H1 (cell line): Measurements from ENCODE around the gene ACTG1. TPM values are rescaled to one million over a fixed set of nuclear protein-coding genes. Genes with fewer than 3 reads are reported as not detected.

Experiments
- BCL11A ChIP-seq, 2 experiments: IDR thresholded peaks; one replicate each; pipeline ENCODE4 v1.6.1; 2011; ENCODE audit warnings: low read depth in 2 of 2, low read length in 2 of 2, mild to moderate bottlenecking in 2 of 2
- SRF ChIP-seq: IDR thresholded peaks from 2 replicates; pipeline ENCODE4 v1.6.1; 2011; ENCODE audit warnings: mild to moderate bottlenecking, low read depth, low read length, moderate library complexity
- polyA plus RNA-seq, 7 experiments: library from polyadenylated mRNA; depleted of rRNA in 3 of 7; stranded (reverse) in 5 of 7; unstranded in 2 of 7; fragments of >200 nt in 5 of 7; fragments of 200-250 nt in 2 of 7; gene quantifications; 1 replicate in 5 of 7; 2 replicates in 1 of 7; 4 replicates in 1 of 7; pipeline versions ENCODE4 v1.2.1 to v1.2.3, GENCODE V29; 2011 to 2013; ENCODE audit warnings: missing spikeins in 2 of 7, mixed read lengths in 2 of 7
- total RNA-seq: library from RNA; stranded (reverse); fragmentation: NEBNext Ultra II Directional; extraction: Animal tissue kit (Norgen Biotek cat#: 25700); gene quantifications from 2 replicates; pipeline ENCODE4 v1.2.1, GENCODE V29; 2021
- TF ChIP-seq, protein P1 (sequence below): fragments of 300-600 bp; sonication (generic); IDR thresholded peaks from 2 replicates; pipeline ENCODE4 v1.7.1; 2012; ENCODE audit warnings: low read length, moderate library complexity, mild to moderate bottlenecking, inconsistent platforms; ENCODE audit not compliant: insufficient replicate concordance

Gene ACTG1
- total and polyA plus RNA-seq, 2 of the 8 experiments (the other 6 are each of a cell fraction or from before 2014, with no cell fraction given): 3,535 to 5,010 TPM

DNA sequence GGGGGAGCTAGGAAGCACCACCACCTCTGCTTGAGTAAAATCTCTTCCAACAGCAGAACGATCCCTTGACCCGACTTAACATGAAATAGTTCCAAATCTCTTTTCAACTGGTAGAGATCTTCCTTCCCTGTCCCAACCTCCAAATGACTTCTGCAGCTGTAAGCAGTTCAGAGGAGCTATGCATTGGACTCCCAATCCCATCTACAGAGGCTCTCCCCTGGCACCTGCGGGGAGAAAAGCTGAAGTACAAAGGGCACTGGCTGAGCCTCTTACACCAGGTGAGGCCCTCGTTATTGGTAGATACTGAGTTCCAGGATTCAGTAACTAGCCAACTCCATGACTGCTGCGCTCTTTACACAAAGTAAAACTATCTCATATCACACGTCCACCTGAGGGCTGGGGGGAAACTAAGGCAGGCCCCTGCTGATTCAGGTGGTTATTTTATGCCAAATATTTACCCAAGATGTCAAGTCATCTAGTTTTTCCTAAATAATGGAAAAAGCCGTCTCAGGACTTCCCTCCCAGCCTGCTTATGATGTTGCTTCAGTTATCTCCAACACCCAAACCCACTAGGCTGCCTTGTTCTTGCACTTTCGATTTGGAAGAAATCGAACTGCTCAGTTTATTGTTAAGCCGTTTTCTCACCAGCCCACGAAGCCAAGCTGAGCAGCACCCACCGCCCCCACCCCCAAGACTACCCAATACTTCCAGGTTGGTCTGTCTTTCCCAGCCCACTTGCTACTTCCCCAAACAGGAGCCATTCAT lies 3.2 kb downstream of the ACTG1 start (continued):
- TF ChIP-seq, protein P1, sequence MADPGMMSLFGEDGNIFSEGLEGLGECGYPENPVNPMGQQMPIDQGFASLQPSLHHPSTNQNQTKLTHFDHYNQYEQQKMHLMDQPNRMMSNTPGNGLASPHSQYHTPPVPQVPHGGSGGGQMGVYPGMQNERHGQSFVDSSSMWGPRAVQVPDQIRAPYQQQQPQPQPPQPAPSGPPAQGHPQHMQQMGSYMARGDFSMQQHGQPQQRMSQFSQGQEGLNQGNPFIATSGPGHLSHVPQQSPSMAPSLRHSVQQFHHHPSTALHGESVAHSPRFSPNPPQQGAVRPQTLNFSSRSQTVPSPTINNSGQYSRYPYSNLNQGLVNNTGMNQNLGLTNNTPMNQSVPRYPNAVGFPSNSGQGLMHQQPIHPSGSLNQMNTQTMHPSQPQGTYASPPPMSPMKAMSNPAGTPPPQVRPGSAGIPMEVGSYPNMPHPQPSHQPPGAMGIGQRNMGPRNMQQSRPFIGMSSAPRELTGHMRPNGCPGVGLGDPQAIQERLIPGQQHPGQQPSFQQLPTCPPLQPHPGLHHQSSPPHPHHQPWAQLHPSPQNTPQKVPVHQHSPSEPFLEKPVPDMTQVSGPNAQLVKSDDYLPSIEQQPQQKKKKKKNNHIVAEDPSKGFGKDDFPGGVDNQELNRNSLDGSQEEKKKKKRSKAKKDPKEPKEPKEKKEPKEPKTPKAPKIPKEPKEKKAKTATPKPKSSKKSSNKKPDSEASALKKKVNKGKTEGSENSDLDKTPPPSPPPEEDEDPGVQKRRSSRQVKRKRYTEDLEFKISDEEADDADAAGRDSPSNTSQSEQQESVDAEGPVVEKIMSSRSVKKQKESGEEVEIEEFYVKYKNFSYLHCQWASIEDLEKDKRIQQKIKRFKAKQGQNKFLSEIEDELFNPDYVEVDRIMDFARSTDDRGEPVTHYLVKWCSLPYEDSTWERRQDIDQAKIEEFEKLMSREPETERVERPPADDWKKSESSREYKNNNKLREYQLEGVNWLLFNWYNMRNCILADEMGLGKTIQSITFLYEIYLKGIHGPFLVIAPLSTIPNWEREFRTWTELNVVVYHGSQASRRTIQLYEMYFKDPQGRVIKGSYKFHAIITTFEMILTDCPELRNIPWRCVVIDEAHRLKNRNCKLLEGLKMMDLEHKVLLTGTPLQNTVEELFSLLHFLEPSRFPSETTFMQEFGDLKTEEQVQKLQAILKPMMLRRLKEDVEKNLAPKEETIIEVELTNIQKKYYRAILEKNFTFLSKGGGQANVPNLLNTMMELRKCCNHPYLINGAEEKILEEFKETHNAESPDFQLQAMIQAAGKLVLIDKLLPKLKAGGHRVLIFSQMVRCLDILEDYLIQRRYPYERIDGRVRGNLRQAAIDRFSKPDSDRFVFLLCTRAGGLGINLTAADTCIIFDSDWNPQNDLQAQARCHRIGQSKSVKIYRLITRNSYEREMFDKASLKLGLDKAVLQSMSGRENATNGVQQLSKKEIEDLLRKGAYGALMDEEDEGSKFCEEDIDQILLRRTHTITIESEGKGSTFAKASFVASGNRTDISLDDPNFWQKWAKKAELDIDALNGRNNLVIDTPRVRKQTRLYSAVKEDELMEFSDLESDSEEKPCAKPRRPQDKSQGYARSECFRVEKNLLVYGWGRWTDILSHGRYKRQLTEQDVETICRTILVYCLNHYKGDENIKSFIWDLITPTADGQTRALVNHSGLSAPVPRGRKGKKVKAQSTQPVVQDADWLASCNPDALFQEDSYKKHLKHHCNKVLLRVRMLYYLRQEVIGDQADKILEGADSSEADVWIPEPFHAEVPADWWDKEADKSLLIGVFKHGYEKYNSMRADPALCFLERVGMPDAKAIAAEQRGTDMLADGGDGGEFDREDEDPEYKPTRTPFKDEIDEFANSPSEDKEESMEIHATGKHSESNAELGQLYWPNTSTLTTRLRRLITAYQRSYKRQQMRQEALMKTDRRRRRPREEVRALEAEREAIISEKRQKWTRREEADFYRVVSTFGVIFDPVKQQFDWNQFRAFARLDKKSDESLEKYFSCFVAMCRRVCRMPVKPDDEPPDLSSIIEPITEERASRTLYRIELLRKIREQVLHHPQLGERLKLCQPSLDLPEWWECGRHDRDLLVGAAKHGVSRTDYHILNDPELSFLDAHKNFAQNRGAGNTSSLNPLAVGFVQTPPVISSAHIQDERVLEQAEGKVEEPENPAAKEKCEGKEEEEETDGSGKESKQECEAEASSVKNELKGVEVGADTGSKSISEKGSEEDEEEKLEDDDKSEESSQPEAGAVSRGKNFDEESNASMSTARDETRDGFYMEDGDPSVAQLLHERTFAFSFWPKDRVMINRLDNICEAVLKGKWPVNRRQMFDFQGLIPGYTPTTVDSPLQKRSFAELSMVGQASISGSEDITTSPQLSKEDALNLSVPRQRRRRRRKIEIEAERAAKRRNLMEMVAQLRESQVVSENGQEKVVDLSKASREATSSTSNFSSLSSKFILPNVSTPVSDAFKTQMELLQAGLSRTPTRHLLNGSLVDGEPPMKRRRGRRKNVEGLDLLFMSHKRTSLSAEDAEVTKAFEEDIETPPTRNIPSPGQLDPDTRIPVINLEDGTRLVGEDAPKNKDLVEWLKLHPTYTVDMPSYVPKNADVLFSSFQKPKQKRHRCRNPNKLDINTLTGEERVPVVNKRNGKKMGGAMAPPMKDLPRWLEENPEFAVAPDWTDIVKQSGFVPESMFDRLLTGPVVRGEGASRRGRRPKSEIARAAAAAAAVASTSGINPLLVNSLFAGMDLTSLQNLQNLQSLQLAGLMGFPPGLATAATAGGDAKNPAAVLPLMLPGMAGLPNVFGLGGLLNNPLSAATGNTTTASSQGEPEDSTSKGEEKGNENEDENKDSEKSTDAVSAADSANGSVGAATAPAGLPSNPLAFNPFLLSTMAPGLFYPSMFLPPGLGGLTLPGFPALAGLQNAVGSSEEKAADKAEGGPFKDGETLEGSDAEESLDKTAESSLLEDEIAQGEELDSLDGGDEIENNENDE: no peak
- TF ChIP-seq SRF (no peak), BCL11A (IDR thresholded peaks at IDR 0.05; ENCODE audit: low read depth in 2 of 2, low read length in 2 of 2) (peak in 1 of 2 experiments; percentile 11)
